H1 (cell line): ENCODE measurements around the gene PAQR7. TPM values are rescaled to one million over a fixed set of nuclear protein-coding genes. Genes with fewer than 3 reads are reported as not detected.

Experiments used
- CTCF ChIA-PET: fragments of 300-600 bp; sonication (Branson Sonifier 250); formaldehyde crosslinking; loops from one replicate; lab custom pipeline; 2021; ENCODE audit not compliant: partially characterized antibody; lab: Charles Lee
- POLR2A ChIA-PET: fragments of 300-600 bp; sonication (Branson Sonifier 250); formaldehyde crosslinking; loops from one replicate; lab custom pipeline; 2021; ENCODE audit warnings: inconsistent platforms; ENCODE audit not compliant: partially characterized antibody; lab: Charles Lee
- DNase-seq, 2 experiments: peaks; one replicate each; pipeline versions ENCODE4 v3.0.0 to v3.0.0-alpha.2; 2010 to 2022; ENCODE audit warnings: low spot score in 2 of 2, low read depth in 1 of 2, mixed read lengths in 1 of 2
- FAIRE-seq: peaks from 2 replicates; lab custom pipeline; 2011; peaks lifted over from hg19 to GRCh38; lab: Jason Lieb, UNC
- H2AFZ ChIP-seq: 2 replicates; pipeline ENCODE4 v1.8.1; 2012; ENCODE audit warnings: low read length, inconsistent platforms
- H2AK5ac ChIP-seq: 2 replicates; pipeline ENCODE4 v1.6.1; 2013; ENCODE audit warnings: low read depth, low read length
- H2BK120ac ChIP-seq: replicated peaks from 2 replicates; pipeline ENCODE3; 2013; ENCODE audit warnings: low read depth, low read length, inconsistent platforms
- H2BK12ac ChIP-seq: 2 replicates; pipeline ENCODE4 v1.6.1; 2013; ENCODE audit warnings: low read depth, low read length
- H2BK15ac ChIP-seq: 2 replicates; pipeline ENCODE4 v1.6.1; 2013; ENCODE audit warnings: low read length
- H2BK20ac ChIP-seq: 2 replicates; pipeline ENCODE4 v1.6.1; 2013; ENCODE audit warnings: low read length
- H2BK5ac ChIP-seq: 2 replicates; pipeline ENCODE4 v1.6.1; 2013; ENCODE audit warnings: low read depth, low read length
- H3K14ac ChIP-seq: 2 replicates; pipeline ENCODE4 v1.6.1; 2013; ENCODE audit warnings: inconsistent platforms; ENCODE audit not compliant: insufficient read length
- H3K18ac ChIP-seq: 2 replicates; pipeline ENCODE4 v1.6.1; 2013; ENCODE audit warnings: low read length; ENCODE audit errors: extremely low read depth
- H3K23ac ChIP-seq: 2 replicates; pipeline ENCODE4 v1.6.1; 2013; ENCODE audit warnings: inconsistent platforms; ENCODE audit not compliant: insufficient read length
- H3K23me2 ChIP-seq: 2 replicates; pipeline ENCODE4 v1.6.1; 2013; ENCODE audit warnings: low read depth, low read length
- H3K27ac ChIP-seq: 2 replicates; pipeline ENCODE4 v1.6.1; 2011; ENCODE audit warnings: low read depth, low read length, inconsistent platforms
- H3K27me3 ChIP-seq, 4 experiments: replicated peaks in 1 of 4; 1 replicate in 1 of 4; 2 replicates in 3 of 4; pipeline versions ENCODE4 v1.6.1 to v1.8.1; 2011 to 2013; ENCODE audit warnings: low read length in 3 of 4, mild to moderate bottlenecking in 3 of 4, inconsistent platforms in 2 of 4, mixed read lengths in 2 of 4, moderate library complexity in 1 of 4; ENCODE audit not compliant: control insufficient read depth in 3 of 4, insufficient read depth in 3 of 4; ENCODE audit errors: extremely low read depth in 1 of 4
- H3K36me3 ChIP-seq, 4 experiments: 2 replicates each; pipeline versions ENCODE4 v1.6.1 to v1.8.1; 2011 to 2013; ENCODE audit warnings: mild to moderate bottlenecking in 4 of 4, low read length in 3 of 4, moderate library complexity in 2 of 4, control low read depth in 1 of 4, inconsistent platforms in 1 of 4; ENCODE audit not compliant: insufficient read depth in 4 of 4, control insufficient read depth in 2 of 4
- H3K4ac ChIP-seq: replicated peaks from 2 replicates; pipeline ENCODE3; 2013; ENCODE audit warnings: low read length, low read depth, mixed read lengths, inconsistent platforms; ENCODE audit not compliant: insufficient read length
- H3K4me1 ChIP-seq, 4 experiments: replicated peaks in 1 of 4; 1 replicate in 1 of 4; 2 replicates in 3 of 4; pipeline versions ENCODE4 v1.6.1 to v1.8.1; 2011 to 2013; ENCODE audit warnings: low read length in 3 of 4, inconsistent platforms in 2 of 4, mixed read lengths in 1 of 4; ENCODE audit not compliant: insufficient read depth in 4 of 4, control insufficient read depth in 3 of 4
- H3K4me2 ChIP-seq, 2 experiments: 2 replicates each; pipeline versions ENCODE4 v1.6.1 to v1.8.1; 2011 to 2013; ENCODE audit warnings: low read depth in 2 of 2, low read length in 2 of 2, control low read depth in 1 of 2, inconsistent platforms in 1 of 2, mild to moderate bottlenecking in 1 of 2; ENCODE audit not compliant: insufficient read depth in 1 of 2
- H3K4me3 ChIP-seq, 4 experiments: fragments of 200-600, 300-600 bp in 1 of 4; sonication (generic), shearing (Covaris generic), sonication (Bioruptor Twin) in 1 of 4; 2 replicates each; pipeline versions ENCODE4 v1.5.1 to v1.8.1; 2011 to 2016; ENCODE audit warnings: low read length in 4 of 4, low read depth in 3 of 4, control low read depth in 2 of 4, inconsistent platforms in 2 of 4, mild to moderate bottlenecking in 2 of 4, mixed read lengths in 1 of 4, moderate library complexity in 1 of 4; ENCODE audit not compliant: insufficient read depth in 2 of 4; ENCODE audit errors: extremely low read depth in 1 of 4
- H3K56ac ChIP-seq: replicated peaks from 2 replicates; pipeline ENCODE3; 2013; ENCODE audit warnings: low read depth, mild to moderate bottlenecking, mixed read lengths, low read length, inconsistent platforms; ENCODE audit not compliant: insufficient read length
- H3K79me1 ChIP-seq: 2 replicates; pipeline ENCODE4 v1.6.1; 2013; ENCODE audit warnings: low read depth, low read length, control low read depth
- H3K79me2 ChIP-seq, 2 experiments: 2 replicates each; pipeline versions ENCODE4 v1.6.1 to v1.8.1; 2012 to 2013; ENCODE audit warnings: low read length in 2 of 2, mild to moderate bottlenecking in 2 of 2, inconsistent platforms in 1 of 2; ENCODE audit not compliant: insufficient read depth in 2 of 2, control insufficient read depth in 1 of 2
- H3K9ac ChIP-seq, 4 experiments: replicated peaks in 1 of 4; 1 replicate in 1 of 4; 2 replicates in 3 of 4; pipeline versions ENCODE4 v1.6.1 to v1.8.1; 2011 to 2013; ENCODE audit warnings: low read depth in 3 of 4, low read length in 3 of 4, control low read depth in 2 of 4, mild to moderate bottlenecking in 2 of 4, moderate library complexity in 2 of 4, inconsistent platforms in 1 of 4; ENCODE audit errors: extremely low read depth in 1 of 4
- H3K9me3 ChIP-seq, 2 experiments: 2 replicates each; pipeline versions ENCODE4 v1.6.1 to v1.8.1; 2012 to 2013; ENCODE audit warnings: mild to moderate bottlenecking in 2 of 2, moderate library complexity in 2 of 2, control low read depth in 1 of 2, inconsistent platforms in 1 of 2, low read depth in 1 of 2, low read length in 1 of 2, mixed read lengths in 1 of 2; ENCODE audit not compliant: insufficient read depth in 2 of 2
- H4K20me1 ChIP-seq, 2 experiments: replicated peaks in 1 of 2; 2 replicates each; pipeline versions ENCODE3 to v1.8.1; 2011 to 2013; ENCODE audit warnings: inconsistent platforms in 2 of 2, low read length in 2 of 2, mild to moderate bottlenecking in 1 of 2; ENCODE audit not compliant: insufficient read depth in 2 of 2, control insufficient read depth in 1 of 2
- H4K5ac ChIP-seq: 2 replicates; pipeline ENCODE4 v1.6.1; 2013; ENCODE audit warnings: low read length, low read depth, mixed read lengths, inconsistent platforms; ENCODE audit not compliant: insufficient read length
- H4K8ac ChIP-seq: 2 replicates; pipeline ENCODE4 v1.8.0; 2013; ENCODE audit warnings: mild to moderate bottlenecking, moderate library complexity, low read length, inconsistent platforms; ENCODE audit not compliant: insufficient read depth; ENCODE audit errors: extremely low read depth
- H4K91ac ChIP-seq: replicated peaks from 2 replicates; pipeline ENCODE3; 2013; ENCODE audit warnings: low read length, mixed read lengths, inconsistent platforms; ENCODE audit not compliant: insufficient read length
- CHD1 ChIP-seq: IDR thresholded peaks from 2 replicates; pipeline ENCODE4 v1.6.1; 2012; ENCODE audit warnings: low read depth, low read length, improper control_type of control experiment
- CTBP2 ChIP-seq: IDR thresholded peaks from 2 replicates; pipeline ENCODE4 v1.7.0; 2011; ENCODE audit warnings: borderline replicate concordance, mild to moderate bottlenecking, moderate library complexity, mixed read lengths, low read length; ENCODE audit not compliant: insufficient read depth, insufficient read length
- GTF2F1 ChIP-seq: IDR thresholded peaks from 2 replicates; pipeline ENCODE4 v1.6.1; 2012; ENCODE audit warnings: low read depth, low read length, improper control_type of control experiment, borderline replicate concordance
- SP4 ChIP-seq: IDR thresholded peaks from 2 replicates; pipeline ENCODE4 v1.6.1; 2012; ENCODE audit warnings: low read length, inconsistent platforms
- WGBS, 2 experiments: shearing (Covaris generic) in 1 of 2; methylation state at CpG; one replicate each; pipeline versions ENCODE4 v1.1.6 to v1.1.7; 2013 to 2015; ENCODE audit warnings: low lambda C conversion rate in 2 of 2, mixed read lengths in 2 of 2, inconsistent platforms in 1 of 2, low coverage in 1 of 2, missing lambda C conversion rate in 1 of 2; ENCODE audit not compliant: insufficient replicate concordance in 2 of 2, insufficient coverage in 1 of 2, insufficient read length in 1 of 2; ENCODE audit errors: extremely low coverage in 1 of 2, missing lambda C conversion rate in 1 of 2; 5-methylcytosine and 5-hydroxymethylcytosine counted together
- polyA plus RNA-seq, 7 experiments: library from polyadenylated mRNA; depleted of rRNA in 3 of 7; stranded (reverse) in 5 of 7; unstranded in 2 of 7; fragments of >200 nt in 5 of 7; fragments of 200-250 nt in 2 of 7; gene quantifications; 1 replicate in 5 of 7; 2 replicates in 1 of 7; 4 replicates in 1 of 7; pipeline versions ENCODE4 v1.2.1 to v1.2.3, GENCODE V29; 2011 to 2013; ENCODE audit warnings: missing spikeins in 2 of 7, mixed read lengths in 2 of 7
- total RNA-seq: library from RNA; stranded (reverse); fragmentation: NEBNext Ultra II Directional; extraction: Animal tissue kit (Norgen Biotek cat#: 25700); gene quantifications from 2 replicates; pipeline ENCODE4 v1.2.1, GENCODE V29; 2021

Gene PAQR7
- total and polyA plus RNA-seq, 2 of the 8 experiments (the other 6 are each of a cell fraction or from before 2014, with no cell fraction given): 7.3 to 7.4 TPM

- H4K20me1 ChIP-seq: peaks cover 13% of the 10 kb centered on the region in 2 experiments
- H2BK12ac ChIP-seq: 0 out of 2 replicates have a peak overlapping the region, but pooled peaks have one; percentile 75
- no peak overlapping the region for H2AFZ ChIP-seq
- no peak for TF ChIP-seq CHD1
- TF ChIP-seq GTF2F1: no peak
- no peak for TF ChIP-seq CTBP2
- TF ChIP-seq SP4: no peak
- H3K4ac ChIP-seq: peak overlapping the region; percentile 57
- ChIA-PET CTCF (interaction anchor here (0.5 to 3.8 kb wide), 19 partner anchors 8 to 330 kb away, joined by 3 to 20 read pairs (median 3); no protein-coding TSS in a partner anchor), POLR2A (interaction anchor here (0.6 to 5.5 kb wide), 10 partner anchors 9 to 812 kb away, joined by 3 to 32 read pairs (median 3); no protein-coding TSS in a partner anchor)
- peak overlapping the region; percentile 72 for H4K91ac ChIP-seq
- no peak overlapping the region for H4K5ac ChIP-seq
- no peak overlapping the region for H3K56ac ChIP-seq
- H3K4me3 ChIP-seq: peak overlapping the region; percentile 75 to 85 (median 80); a peak in 4 of 8 replicates
- no peak overlapping the region; the same call in 1 of the 2 replicates for H4K8ac ChIP-seq
- WGBS, 2 experiments: 87% methylated on average over 6 of the region's 6 CpGs; no CpG with 5 or more reads in 1 of the 2 experiments
- peak overlapping the region; percentile 72; the same call in 1 of the 2 replicates for H2AK5ac ChIP-seq
- H3K14ac ChIP-seq: no peak overlapping the region
- peak overlapping the region; percentile 81; the same call in 1 of the 2 replicates for H2BK15ac ChIP-seq
- 0 out of 2 replicates have a peak overlapping the region, but pooled peaks have one; percentile 62 for H2BK5ac ChIP-seq
- no peak overlapping the region for H3K9ac ChIP-seq
- no peak overlapping the region for H2BK120ac ChIP-seq
- H3K79me1 ChIP-seq: peaks cover 8% of the 10 kb centered on the region; the same call in 1 of the 2 replicates
- FAIRE-seq (no peak), DNase-seq (no peak)
- H3K9me3 ChIP-seq: no peaks in the 10 kb centered on the region
- H3K79me2 ChIP-seq: peaks cover 0 to 3% of the 10 kb centered on the region in 2 experiments; a peak in 1 of 4 replicates
- H3K27me3 ChIP-seq: peaks cover 0 to 6% (median 2%) of the 10 kb centered on the region in 4 experiments; a peak in 4 of 7 replicates
- H3K36me3 ChIP-seq: peaks cover 0 to 7% (median 0%) of the 10 kb centered on the region in 4 experiments; a peak in 2 of 8 replicates
- no peak overlapping the region for H3K18ac ChIP-seq
- peaks cover 12% of the 10 kb centered on the region for H3K23me2 ChIP-seq
- H3K23ac ChIP-seq: no peak overlapping the region
- no peak overlapping the region for H2BK20ac ChIP-seq
- H3K4me1 ChIP-seq: peaks cover 12 to 25% (median 15%) of the 10 kb centered on the region in 4 experiments
- H3K4me2 ChIP-seq: peak overlapping the region; percentile 90 to 93
- H3K27ac ChIP-seq: no peak overlapping the region
These were observed 56.9 kb downstream of the PAQR7 start for GRCh38 chr1:25818569-25818968.
